ENCODE results near the gene CAPN13.

CAPN13 gene, protein sequence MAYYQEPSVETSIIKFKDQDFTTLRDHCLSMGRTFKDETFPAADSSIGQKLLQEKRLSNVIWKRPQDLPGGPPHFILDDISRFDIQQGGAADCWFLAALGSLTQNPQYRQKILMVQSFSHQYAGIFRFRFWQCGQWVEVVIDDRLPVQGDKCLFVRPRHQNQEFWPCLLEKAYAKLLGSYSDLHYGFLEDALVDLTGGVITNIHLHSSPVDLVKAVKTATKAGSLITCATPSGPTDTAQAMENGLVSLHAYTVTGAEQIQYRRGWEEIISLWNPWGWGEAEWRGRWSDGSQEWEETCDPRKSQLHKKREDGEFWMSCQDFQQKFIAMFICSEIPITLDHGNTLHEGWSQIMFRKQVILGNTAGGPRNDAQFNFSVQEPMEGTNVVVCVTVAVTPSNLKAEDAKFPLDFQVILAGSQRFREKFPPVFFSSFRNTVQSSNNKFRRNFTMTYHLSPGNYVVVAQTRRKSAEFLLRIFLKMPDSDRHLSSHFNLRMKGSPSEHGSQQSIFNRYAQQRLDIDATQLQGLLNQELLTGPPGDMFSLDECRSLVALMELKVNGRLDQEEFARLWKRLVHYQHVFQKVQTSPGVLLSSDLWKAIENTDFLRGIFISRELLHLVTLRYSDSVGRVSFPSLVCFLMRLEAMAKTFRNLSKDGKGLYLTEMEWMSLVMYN

DNA sequence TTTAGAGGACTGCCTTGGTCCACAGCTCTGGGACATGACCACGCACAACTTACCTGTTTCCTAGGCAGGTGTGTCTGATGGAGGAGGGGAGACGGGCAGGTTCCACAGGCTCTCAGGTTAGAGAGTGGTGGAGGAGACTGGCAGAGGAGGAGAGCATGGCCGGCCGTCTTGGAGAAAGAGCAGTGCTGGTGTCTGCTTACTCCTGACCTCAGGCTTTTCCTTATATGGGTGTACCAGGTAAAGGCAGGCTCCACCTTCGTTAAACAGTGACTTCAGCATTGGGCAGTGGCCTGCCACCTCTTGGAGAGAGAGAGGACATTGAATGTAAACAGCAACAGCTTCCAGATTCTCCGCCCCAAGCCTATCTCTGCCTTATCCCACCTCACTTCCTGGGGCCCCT, at the start of gene CAPN13:
TSS of gene CAPN13 (minus strand) at position 198 of the 400 bp plus-strand sequence. CDS start 20,121 bp downstream, outside the sequence.
- DNase-seq (ENCODE audit: low read depth): no peak

DNA sequence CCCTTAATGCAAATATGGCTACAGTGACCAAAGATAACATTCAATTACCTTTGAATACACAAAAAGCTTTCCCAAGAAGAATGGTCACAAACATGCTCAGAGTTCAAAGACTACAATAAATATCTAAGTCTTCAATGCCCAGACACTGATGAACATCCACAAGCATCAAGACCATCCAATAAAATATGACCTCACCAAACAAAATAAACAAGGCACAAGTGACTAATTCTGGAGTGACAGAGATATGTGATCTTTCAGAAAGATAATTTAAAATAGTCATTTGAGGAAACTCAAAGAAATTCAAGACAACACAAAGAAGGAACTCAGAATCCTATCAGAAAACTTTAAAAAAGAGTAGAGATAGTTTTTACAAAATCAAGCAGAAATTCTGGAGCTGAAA, 40.6 kb upstream of the CAPN13 start:
- no peak for DNase-seq (ENCODE audit: low read depth)

DNA sequence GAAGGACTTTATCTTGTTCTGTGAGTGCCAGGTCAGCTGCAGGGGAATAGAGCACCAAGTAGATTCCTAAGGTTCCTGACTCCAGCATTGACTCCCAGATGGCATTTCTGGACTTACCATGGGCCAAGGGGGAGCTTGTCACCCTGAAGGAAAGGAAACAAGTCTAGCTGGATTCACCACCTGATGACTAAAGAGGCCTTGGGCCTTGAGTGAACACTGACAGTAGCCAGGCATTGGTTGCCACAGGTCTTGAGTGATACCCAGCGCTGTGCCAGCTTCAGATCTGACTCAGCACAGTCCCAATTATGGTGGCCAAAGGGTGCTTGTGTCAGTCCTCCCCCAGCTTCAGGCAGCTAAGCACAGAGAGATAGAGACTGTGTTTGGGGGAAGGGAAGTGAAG, 40.1 kb upstream of the CAPN13 start:
- DNase-seq (ENCODE audit: low read depth): no peak

DNA sequence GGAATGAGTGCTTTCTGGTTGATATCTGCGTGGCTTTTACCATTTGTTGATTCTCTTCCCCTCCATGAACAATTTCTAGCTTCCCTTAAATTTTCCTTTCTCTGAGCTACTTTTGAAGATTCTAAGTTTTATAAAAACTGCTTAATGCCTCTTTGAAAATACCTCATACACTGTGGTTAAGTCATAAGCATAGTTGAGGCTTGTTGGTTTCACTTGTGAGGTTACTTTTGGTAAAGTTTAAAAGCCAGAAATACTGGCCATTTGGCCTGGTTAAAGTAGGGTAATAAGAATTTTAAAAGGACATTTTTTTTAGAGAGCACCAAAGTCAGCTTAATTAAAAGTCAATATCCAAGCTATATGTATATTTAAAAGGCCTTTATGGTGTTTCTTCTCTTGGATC, 21.3 kb upstream of the CAPN13 start:
- no peak for DNase-seq (ENCODE audit: low read depth)

DNA sequence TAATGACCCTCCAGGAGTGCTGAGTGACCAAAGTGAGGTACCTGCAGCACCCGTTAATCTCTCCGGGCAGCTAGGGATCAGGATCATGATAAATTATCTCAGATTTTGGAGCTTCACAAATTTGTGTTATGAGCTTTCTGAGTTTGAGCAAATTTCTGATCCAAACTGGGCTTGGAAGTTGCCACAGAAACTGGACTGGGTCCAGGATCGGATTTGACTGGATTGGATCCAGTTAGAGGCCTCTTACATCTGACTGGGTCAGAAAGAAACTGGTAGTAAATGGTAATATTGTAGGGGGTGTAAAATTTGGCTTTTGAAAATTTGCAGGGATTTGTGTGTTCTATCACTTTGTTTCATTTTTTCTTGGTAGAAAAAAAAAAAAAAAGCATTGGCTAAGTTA, 19.7 kb upstream of the CAPN13 start:
- no peak for DNase-seq (ENCODE audit: low read depth)

DNA sequence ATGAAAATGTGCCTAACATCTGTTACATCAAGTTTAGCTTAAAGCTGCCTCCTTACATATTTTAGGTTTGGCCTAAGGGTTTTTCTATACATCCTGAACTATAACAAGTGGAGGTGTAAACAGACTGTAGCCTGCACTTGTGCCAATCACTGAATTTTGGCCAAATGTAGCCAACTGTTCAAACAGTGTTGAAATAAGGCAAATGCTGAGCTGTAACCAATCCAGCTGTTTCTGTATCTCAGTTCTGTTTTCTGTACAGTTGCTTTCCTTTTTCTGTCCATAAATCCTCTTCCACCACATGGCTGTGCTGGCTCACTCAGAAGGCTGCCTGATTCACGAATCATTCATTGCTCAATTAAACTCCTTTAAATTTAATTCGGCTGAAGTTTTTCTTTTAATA, 19.2 kb upstream of the CAPN13 start:
- no peak for DNase-seq (ENCODE audit: low read depth)

DNA sequence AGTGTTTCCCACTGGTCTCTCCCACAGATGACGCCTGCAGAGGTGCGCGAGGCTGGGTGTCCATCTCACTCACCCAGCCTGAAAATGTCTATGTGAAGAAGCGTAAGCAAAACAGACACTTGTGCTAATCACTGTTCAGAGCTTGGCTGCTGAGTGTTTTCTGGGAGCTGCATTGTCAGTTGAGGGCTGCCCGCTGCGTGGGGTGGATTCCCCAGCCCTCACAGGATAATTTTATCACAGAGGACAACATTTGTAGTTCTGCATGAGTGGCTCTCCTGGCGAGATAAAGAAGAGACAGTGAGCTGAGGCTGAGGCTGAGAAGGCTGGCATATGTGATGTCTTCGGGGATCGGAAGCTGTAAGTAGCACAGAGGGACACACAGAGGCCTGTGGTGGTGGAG, 16.2 kb upstream of the CAPN13 start:
- no peak for DNase-seq (ENCODE audit: low read depth)

DNA sequence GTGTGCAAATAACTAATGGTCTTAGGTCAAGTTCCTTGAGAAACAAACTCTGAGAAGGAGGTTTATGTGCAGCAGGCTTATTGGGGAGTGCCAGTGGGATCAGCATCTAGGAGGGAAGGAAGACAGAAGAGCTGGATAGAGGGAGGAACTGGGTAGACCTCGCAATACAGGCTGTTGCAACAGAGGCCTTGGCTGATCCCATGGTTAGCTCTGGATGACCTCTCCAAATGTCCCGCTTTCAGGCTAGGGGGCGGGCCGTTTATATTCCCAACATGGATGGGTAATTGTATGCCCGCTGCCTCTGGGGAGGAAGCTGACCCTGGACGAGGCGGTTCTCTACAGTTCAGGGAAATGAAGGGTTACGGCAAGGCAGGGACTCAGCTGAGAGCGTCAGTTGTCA, 14.7 kb upstream of the CAPN13 start:
- no peak for DNase-seq (ENCODE audit: low read depth)

DNA sequence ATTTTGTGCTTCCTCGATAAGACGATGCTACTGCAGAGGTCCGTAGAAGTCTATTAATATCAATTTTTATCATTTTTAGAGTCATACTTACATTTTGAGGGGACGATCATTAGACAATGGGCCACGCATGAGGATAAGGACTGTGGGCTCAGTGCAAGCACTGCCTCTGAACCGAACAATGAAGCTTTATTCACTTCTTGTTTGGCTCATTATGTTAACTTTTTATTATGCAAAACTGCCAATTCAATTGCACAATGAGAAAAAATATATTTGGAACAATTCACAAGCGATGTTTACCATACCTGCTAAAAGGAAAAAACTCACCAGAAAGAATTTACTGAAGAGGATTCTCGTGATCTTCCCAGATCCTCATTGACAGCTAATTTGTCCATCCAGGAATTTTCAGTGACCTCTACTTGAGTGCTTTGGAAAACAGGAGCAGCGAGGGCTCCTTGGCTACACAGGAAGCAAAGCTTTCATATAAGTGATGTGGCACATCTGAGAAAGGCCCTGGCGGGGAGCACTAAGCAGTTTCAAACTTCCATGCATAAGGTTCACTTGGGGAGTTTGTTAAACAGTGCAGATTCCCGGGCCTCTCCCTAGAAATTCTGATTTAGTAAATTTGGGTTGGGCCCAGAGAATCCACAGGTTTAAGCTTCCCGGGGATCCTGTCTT, 13.3 kb upstream of the CAPN13 start:
- no peak for DNase-seq (ENCODE audit: low read depth)

DNA sequence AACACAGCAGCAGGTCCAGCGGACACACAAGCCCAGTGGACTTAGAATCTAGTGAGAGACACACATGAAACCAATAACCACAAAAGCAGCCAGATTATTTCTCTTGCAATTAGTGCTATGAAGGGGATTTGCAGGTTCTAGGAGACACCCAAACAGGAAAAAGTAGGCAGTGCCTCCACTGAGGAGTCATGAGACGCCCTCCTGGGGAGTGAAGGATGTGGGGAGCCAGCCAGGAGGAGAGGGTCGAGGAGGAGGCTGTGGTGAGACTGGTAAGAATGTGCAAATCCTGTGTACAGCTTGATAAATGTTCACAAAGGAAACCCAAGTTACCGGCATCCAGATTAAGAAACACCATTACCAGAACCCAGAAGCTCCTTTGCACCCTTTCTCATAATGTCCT, 2.7 kb upstream of the CAPN13 start:
- no peak for DNase-seq (ENCODE audit: low read depth)

DNA sequence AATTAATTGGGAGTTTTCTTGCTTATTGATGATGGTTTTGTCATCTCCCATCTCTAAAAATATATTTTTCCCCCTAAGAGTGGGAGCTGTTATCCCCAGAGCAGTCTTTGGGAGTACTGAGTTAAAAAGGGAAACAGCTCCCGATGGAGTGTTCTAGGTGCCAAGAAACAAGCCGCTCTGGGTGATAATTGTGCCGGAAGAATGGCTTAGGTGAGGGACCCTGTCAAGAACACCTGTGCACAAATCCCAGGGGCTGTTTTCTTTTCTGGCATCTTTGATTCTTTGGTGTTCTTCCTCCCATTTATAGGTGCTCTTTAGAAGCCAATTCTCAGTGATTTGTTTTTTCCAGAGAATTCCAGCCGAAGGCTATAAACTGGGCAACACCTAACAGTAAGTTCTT, 1.4 kb upstream of the CAPN13 start:
- no peak for DNase-seq (ENCODE audit: low read depth)

DNA sequence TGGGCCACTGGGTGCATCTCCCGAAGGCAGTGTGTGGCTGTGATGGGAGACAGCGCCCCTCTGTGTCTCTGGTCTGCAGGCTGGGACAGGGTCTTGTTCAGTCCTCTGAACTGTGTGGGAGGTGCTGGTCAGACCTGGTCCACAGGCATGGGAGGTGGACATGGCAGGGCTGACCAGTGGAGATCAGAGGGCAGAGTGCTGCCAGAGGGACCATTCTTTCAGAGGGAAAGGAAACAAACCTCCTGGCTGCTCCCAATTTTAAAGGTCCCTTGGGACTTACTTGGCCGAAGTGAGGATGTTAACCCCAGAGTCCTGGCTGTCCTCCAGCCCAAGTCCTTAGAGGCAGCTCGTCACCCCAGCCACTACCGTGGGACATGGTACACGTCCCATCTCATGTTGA, 4.0 kb downstream of the CAPN13 start:
- no peak for DNase-seq (ENCODE audit: low read depth)

DNA sequence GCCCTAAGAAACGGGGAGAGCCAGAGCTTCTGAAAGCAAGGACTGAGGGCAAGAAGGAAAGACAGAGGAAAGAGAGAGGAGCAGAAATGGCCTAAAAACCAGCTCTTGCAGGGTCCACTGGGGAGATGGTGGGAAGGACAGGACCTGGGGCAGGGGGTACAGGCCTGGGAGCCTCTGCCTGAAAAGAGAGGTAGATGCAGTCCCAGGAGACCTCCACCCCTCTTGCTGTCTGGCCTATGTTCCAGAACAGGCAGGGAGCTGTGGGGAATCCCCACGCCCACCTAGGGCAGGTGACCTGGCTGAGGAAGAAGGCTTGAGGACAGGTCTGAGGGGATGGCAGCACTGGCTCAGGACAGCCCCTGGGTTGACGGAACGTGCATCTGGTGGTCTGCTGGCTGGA, 4.6 kb downstream of the CAPN13 start:
- DNase-seq (ENCODE audit: low read depth): no peak

DNA sequence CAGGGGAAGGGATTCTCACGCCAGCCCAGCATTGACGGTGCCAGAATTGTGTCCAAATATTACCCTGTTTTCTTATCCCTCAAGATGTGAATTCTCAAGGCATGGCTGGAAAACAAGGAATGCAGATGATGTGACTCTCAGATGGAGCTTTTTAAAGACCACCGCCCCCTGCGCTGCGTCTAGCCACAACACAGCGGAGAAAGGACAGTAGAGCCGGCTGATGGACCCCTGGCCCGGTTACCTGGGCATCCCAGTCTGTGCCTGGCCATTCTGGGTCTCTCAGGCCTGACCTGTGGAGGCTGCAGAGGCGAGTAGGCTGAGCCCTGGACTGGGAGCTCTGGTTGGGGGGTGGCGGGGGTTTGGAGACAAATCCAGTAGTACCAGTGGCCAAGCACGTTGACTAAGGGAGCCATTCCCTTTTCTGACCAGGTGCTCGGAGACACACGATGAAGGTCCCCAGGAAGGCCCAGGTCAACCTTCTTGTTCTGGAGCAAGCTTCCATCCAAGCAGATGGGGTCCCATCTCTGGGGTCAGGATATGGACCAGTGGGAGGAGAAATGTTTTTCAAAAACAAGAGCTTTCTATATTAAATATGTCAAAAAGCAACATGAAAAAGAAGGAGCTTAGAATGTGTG, 5.3 kb downstream of the CAPN13 start:
- no peak for DNase-seq (ENCODE audit: low read depth)

DNA sequence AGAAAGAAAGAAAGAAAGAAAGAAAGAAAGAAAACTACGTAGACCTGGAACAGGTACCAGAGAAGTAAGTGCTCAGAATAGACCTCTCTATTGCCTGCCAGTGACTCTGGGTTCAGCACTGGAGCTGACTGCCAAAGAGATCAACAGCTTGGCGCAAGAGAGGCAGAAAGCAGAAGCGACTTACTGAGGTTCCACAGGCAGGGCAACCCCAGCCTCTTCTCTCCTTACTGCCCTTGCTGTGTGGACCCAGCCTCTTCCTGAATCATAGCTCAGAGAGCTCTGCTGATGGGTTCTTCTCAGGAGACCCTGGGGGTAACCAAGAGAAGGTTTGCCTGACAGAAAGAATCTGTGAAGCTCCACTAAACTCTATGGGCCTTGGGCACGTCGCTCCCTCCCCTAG, 7.1 kb downstream of the CAPN13 start:
- no peak for DNase-seq (ENCODE audit: low read depth)

DNA sequence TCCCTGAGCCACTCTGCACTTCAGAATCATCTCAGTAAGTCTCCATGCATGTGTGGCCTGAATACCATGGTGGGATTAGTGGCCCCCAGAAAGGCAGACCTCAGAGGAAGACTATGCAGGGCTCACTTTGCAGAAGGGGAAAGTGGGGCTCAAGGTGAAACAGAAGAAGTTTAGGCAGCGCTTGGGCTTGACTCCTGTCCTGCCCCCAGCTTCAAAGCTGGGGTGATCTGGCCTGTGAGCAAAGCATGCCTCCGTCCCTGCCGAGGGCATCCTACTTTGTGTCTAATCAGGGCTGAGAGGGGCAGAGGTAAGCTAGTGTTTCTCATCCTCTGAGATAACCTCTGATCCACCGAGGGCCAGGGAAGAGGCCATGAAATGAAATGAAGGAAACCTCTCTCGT, 7.9 kb downstream of the CAPN13 start:
- DNase-seq (ENCODE audit: low read depth): no peak

DNA sequence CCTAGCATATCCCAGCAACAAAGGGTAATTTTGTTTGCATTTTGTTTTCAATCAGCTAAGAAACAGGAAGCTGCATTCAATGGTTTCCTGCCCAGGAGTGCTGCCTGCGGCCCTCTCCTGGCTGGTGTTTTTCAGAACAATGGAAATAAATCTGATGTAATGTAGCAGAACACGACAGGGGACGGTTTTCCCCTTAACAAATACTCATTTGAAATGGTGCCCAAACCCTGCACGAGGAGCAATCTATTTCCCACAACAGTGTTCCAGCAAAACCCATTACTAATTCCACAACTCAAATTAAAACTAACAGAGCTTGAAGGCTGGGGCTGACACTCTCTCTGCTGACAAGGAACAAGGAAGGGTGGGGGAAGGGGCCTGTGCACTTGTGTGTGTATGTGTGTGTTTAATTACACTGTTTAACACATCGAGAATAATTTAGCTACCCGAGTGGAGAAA, 8.7 kb downstream of the CAPN13 start:
- DNase-seq (ENCODE audit: low read depth): no peak

DNA sequence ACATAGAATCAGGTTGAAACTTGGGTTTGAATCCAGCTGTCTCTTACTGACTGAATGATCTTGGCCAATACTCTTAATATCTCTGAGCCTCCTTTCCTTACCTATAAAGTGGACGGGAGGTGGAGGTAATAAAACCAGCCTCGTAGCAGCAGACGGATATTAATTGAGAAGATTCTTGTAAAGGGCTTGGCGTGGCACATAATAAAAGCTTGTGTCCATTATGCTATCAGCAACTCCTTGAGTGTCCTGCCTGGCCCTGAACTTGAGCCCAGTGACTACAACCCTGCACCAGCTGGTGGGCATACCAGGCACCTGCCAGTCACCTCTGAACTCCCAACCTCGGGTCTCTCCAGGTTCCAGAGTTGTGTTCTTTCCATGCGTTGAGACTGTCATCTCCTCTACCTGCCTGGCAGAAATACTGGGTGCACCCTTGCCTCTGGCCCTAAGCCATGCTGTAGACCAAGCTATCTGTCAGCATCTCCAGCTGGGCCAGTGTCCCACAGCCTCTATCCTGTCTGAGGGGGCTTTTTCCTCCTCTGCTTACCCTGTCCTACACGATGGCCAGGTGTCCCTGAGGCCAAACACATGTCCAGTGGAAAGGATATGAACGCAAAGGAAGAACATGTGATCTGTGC, 9.7 kb downstream of the CAPN13 start:
- no peak for DNase-seq (ENCODE audit: low read depth)

DNA sequence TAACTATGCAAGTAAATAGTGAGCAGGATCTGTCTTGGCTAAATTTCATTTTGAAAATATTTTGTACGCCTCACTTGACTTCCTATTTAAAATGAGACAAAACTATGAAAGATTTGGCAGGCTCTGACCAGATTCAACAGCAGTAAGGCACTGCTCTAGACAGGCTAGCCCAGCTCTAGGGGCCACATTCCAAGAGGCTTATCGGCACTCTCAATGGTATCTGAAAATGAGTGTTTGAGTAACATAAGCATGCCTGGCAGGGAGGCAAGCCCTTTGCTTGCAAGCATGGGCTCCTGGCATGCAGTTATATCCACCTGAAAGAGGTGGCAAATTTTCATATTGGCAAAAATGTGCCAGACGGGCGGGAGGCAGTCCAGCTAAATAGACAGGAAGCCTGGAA, 10.5 kb downstream of the CAPN13 start:
- DNase-seq (ENCODE audit: low read depth): no peak

DNA sequence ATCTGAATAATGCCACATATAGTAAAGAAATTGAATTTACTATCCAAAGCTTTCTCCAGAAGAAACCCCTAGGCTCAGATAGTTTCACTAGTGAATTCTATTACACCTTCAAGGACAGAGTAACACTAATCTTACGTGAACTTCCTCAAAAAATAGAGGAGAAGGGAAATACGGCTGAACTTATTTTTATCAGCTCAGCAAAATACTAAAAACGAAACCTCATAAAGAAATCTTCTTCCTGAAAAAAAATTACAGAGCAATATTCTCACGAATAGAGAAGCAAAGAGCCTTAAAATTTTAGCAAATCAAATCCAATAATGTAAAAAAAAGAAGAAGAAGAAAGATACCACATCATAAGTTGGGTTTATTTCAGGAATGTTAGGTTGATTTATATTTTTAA, 14.7 kb downstream of the CAPN13 start:
- no peak for DNase-seq (ENCODE audit: low read depth)

DNA sequence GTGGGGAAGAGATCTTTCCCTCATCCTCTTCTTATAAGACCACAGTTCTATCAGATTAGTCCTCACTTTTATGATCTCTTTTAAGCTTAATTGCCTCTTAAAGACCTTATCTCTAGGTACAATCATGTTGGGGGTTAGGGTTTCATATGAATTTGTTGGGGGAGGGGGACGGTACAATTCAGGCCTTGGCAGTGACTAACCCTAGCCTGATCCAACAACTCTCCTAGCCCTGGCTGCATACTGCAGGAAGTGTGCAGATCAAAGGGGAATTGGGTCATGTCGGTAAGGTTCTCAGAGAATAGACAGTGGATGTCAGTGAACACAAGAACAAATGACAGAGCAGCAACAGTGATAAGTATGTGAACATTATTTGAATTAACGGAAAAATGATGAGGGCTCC, 16.4 kb downstream of the CAPN13 start:
- DNase-seq (ENCODE audit: low read depth): no peak

DNA sequence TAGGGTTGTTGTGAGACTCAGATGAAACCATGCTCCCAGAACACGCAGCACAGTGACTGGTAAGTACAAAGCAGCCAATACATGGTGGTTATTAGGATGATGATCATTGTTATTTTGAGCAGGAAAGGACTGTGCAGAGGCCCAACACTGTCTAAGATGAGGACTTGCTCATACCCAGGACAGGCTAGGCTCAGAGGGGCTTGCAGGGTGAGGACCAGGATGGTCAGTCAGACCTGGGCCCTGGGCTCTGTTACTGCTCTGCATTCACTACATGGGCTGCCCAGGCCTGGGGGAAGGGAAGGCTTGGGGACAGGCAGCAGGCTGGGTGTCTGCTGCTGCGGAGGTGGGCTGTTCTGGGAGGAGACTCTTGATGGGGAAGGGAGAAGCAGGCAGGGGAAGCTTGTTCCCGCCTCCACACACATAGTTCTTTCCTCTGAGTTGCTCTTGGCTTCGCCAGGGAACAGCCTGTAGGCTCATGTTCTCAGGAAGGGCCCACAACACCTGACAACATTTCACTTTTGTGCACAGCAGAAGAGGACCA, 17.5 kb downstream of the CAPN13 start:
- DNase-seq (ENCODE audit: low read depth): no peak
